Osteocyte (in vitro differentiated cells): Measurements from ENCODE around the gene EHMT1. TPM values are rescaled to one million over a fixed set of nuclear protein-coding genes. Genes with fewer than 3 reads are reported as not detected.

Experiments
- DNase-seq: peaks from one replicate; pipeline ENCODE4 v3.0.0; 2021; ENCODE audit warnings: mixed read lengths; ENCODE audit not compliant: unreplicated experiment; ENCODE audit errors: extremely low spot score
- H3K27ac Mint-ChIP-seq: one replicate; pipeline ENCODE4 v1.8.0; 2021; ENCODE audit warnings: mild to moderate bottlenecking, mixed read lengths; ENCODE audit not compliant: unreplicated experiment
- H3K27me3 Mint-ChIP-seq: one replicate; pipeline ENCODE4 v1.8.0; 2021; ENCODE audit warnings: mixed read lengths; ENCODE audit not compliant: unreplicated experiment
- H3K36me3 Mint-ChIP-seq: one replicate; pipeline ENCODE4 v1.8.0; 2021; ENCODE audit warnings: mixed read lengths; ENCODE audit not compliant: unreplicated experiment
- H3K4me1 Mint-ChIP-seq: one replicate; pipeline ENCODE4 v1.8.0; 2021; ENCODE audit warnings: mixed read lengths; ENCODE audit not compliant: unreplicated experiment
- H3K4me3 Mint-ChIP-seq: one replicate; pipeline ENCODE4 v1.8.0; 2021; ENCODE audit warnings: mild to moderate bottlenecking, moderate library complexity, mixed read lengths; ENCODE audit not compliant: unreplicated experiment
- H3K9me3 Mint-ChIP-seq: one replicate; pipeline ENCODE4 v1.8.0; 2021; ENCODE audit warnings: mixed read lengths; ENCODE audit not compliant: unreplicated experiment
- CTCF ChIP-seq: fragments of 200-600 bp; sonication (generic); IDR thresholded peaks from 2 replicates; pipeline ENCODE4 v1.5.0; 2021; ENCODE audit warnings: antibody characterized with exemption, mild to moderate bottlenecking, moderate library complexity
- total RNA-seq: library from RNA; stranded (reverse); gene quantifications from 2 replicates; pipeline ENCODE4 v1.2.1, GENCODE V29; 2021

Gene EHMT1
- total RNA-seq, 1 donor from 2014 or later, result 88.6 TPM

GRCh38 chr9:137660144-137660543 is 41.3 kb downstream of the EHMT1 start:
- TF ChIP-seq CTCF, result no peak
- peaks cover 2% of the 10 kb centered on the region for H3K36me3 Mint-ChIP-seq
- H3K9me3 Mint-ChIP-seq, result no peaks in the 10 kb centered on the region
- H3K27ac Mint-ChIP-seq, result no peak overlapping the region
- H3K4me3 Mint-ChIP-seq, result no peak overlapping the region
- H3K4me1 Mint-ChIP-seq, result peaks cover 19% of the 10 kb centered on the region
- DNase-seq, result no peak
- H3K27me3 Mint-ChIP-seq, result no peaks in the 10 kb centered on the region

- no peak for DNase-seq
- Mint-ChIP-seq H3K4me1 (peaks cover 33% of the 10 kb centered on the region), H3K9me3 (no peaks in the 10 kb centered on the region), H3K4me3 (no peak overlapping the region), H3K27me3 (no peaks in the 10 kb centered on the region), H3K36me3 (no peaks in the 10 kb centered on the region), H3K27ac (no peak overlapping the region)
- TF ChIP-seq CTCF, result no peak
Measured at GRCh38 chr9:137663584-137663983, 44.8 kb downstream of the EHMT1 start.

- Mint-ChIP-seq H3K27ac (no peak overlapping the region), H3K4me1 (peaks cover 39% of the 10 kb centered on the region), H3K27me3 (no peaks in the 10 kb centered on the region), H3K9me3 (no peaks in the 10 kb centered on the region), H3K36me3 (peaks cover 3% of the 10 kb centered on the region), H3K4me3 (no peak overlapping the region)
- DNase-seq, result no peak
- TF ChIP-seq CTCF, result no peak
Measured at GRCh38 chr9:137664676-137665075, 45.9 kb downstream of the EHMT1 start.

- TF ChIP-seq CTCF, result no peak
- H3K27ac Mint-ChIP-seq, result no peak overlapping the region
- peaks cover 40% of the 10 kb centered on the region for H3K4me1 Mint-ChIP-seq
- H3K27me3 Mint-ChIP-seq, result no peaks in the 10 kb centered on the region
- H3K4me3 Mint-ChIP-seq, result no peak overlapping the region
- DNase-seq, result no peak
- peaks cover 6% of the 10 kb centered on the region for H3K36me3 Mint-ChIP-seq
- no peaks in the 10 kb centered on the region for H3K9me3 Mint-ChIP-seq
Measured at GRCh38 chr9:137665226-137665625, 46.4 kb downstream of the EHMT1 start.

GRCh38 chr9:137665697-137666512 is 47.1 kb downstream of the EHMT1 start:
- H3K27ac Mint-ChIP-seq, result no peak overlapping the region
- H3K36me3 Mint-ChIP-seq, result peaks cover 8% of the 10 kb centered on the region
- no peak for DNase-seq
- TF ChIP-seq CTCF, result no peak
- no peaks in the 10 kb centered on the region for H3K9me3 Mint-ChIP-seq
- no peaks in the 10 kb centered on the region for H3K27me3 Mint-ChIP-seq
- no peak overlapping the region for H3K4me3 Mint-ChIP-seq
- peaks cover 44% of the 10 kb centered on the region for H3K4me1 Mint-ChIP-seq
